GM23338 (cell line): ENCODE data around the gene KCNK4. TPM values are rescaled to one million over a fixed set of nuclear protein-coding genes. Genes with fewer than 3 reads are reported as not detected.
A peak's percentile ranks its signal among the peaks of the same experiment; 100 is the strongest.

Source experiments
- ATAC-seq: fragments of 200-7000 bp; cut with Tn5 transposase; 3 replicates; pipeline ENCODE4 v1.9.1; 2020
- DNase-seq: peaks from one replicate; pipeline ENCODE4 v3.0.0-alpha.2; 2015; ENCODE audit warnings: low spot score
- H2AFZ ChIP-seq: fragments of 200-600 bp; sonication (generic); 2 replicates; pipeline ENCODE4 v1.8.0; 2016; ENCODE audit warnings: antibody characterized with exemption, mild to moderate bottlenecking, moderate library complexity
- H3F3A ChIP-seq: fragments of 200-600 bp; sonication (generic); replicated peaks from 2 replicates; pipeline ENCODE4 v1.8.0; 2017; ENCODE audit warnings: antibody characterized with exemption, mixed run types, low read depth
- H3K27ac ChIP-seq: fragments of 200-600 bp; sonication (generic); 2 replicates; pipeline ENCODE4 v1.6.1; 2016; ENCODE audit warnings: low read depth
- H3K27me3 ChIP-seq: fragments of 200-600 bp; sonication (generic); 2 replicates; pipeline ENCODE4 v1.8.0; 2016; ENCODE audit warnings: mild to moderate bottlenecking, mixed run types, moderate library complexity; ENCODE audit not compliant: insufficient read depth
- H3K36me3 ChIP-seq: fragments of 200-600 bp; sonication (generic); 2 replicates; pipeline ENCODE4 v1.8.0; 2016; ENCODE audit warnings: mild to moderate bottlenecking; ENCODE audit not compliant: insufficient read depth
- H3K4me1 ChIP-seq: fragments of 200-600 bp; sonication (generic); 2 replicates; pipeline ENCODE4 v1.8.0; 2016; ENCODE audit warnings: mild to moderate bottlenecking, moderate library complexity; ENCODE audit not compliant: insufficient read depth
- H3K4me2 ChIP-seq: fragments of 200-600 bp; sonication (generic); 2 replicates; pipeline ENCODE4 v1.7.1; 2017; ENCODE audit warnings: mixed run types
- H3K4me3 ChIP-seq: fragments of 200-600 bp; sonication (generic); 2 replicates; pipeline ENCODE4 v1.6.1; 2016; ENCODE audit warnings: mixed run types
- H3K79me2 ChIP-seq: fragments of 200-600 bp; sonication (generic); replicated peaks from 2 replicates; pipeline ENCODE4 v1.8.0; 2017; ENCODE audit warnings: mild to moderate bottlenecking; ENCODE audit not compliant: insufficient read depth
- H3K9me2 ChIP-seq: fragments of 200-600 bp; sonication (generic); 2 replicates; pipeline ENCODE4 v1.8.0; 2017; ENCODE audit not compliant: insufficient read depth
- H4K20me1 ChIP-seq: fragments of 200-600 bp; sonication (generic); replicated peaks from 2 replicates; pipeline ENCODE4 v1.8.0; 2017; ENCODE audit warnings: mild to moderate bottlenecking; ENCODE audit not compliant: insufficient read depth
- H3K27ac Mint-ChIP-seq: 2 replicates; pipeline ENCODE4 v1.8.0; 2020; ENCODE audit warnings: inconsistent platforms, mild to moderate bottlenecking, moderate library complexity, mixed read lengths
- H3K27me3 Mint-ChIP-seq: 3 replicates; pipeline ENCODE4 v1.8.0; 2022; ENCODE audit warnings: low read depth, mild to moderate bottlenecking, moderate library complexity, mixed read lengths, inconsistent platforms; ENCODE audit not compliant: insufficient read depth, poor library complexity
- H3K36me3 Mint-ChIP-seq: 3 replicates; pipeline ENCODE4 v1.8.0; 2021; ENCODE audit warnings: low read depth, mild to moderate bottlenecking, inconsistent platforms, moderate library complexity, mixed read lengths
- H3K4me1 Mint-ChIP-seq: 3 replicates; pipeline ENCODE4 v1.8.0; 2020; ENCODE audit warnings: mild to moderate bottlenecking, inconsistent platforms, mixed read lengths
- H3K4me3 Mint-ChIP-seq: 3 replicates; pipeline ENCODE4 v1.8.0; 2021; ENCODE audit warnings: moderate library complexity, mild to moderate bottlenecking, inconsistent platforms, mixed read lengths
- H3K9me3 Mint-ChIP-seq: 3 replicates; pipeline ENCODE4 v1.8.0; 2020; ENCODE audit warnings: moderate library complexity, mild to moderate bottlenecking, inconsistent platforms, mixed read lengths
- CREB1 ChIP-seq: fragments of 250-450 bp; sonication (Bioruptor Pico); IDR thresholded peaks from 2 replicates; pipeline ENCODE4 v1.5.0; 2020; ENCODE audit warnings: low read depth, mild to moderate bottlenecking, moderate library complexity
- CTCF ChIP-seq, 2 experiments: fragments of 200-600 bp in 1 of 2; sonication (generic) in 1 of 2; conservative IDR thresholded peaks; 2 replicates each; pipeline versions ENCODE4 v1.5.1 to v1.6.1; 2016 to 2017; ENCODE audit warnings: antibody characterized with exemption in 2 of 2, low read depth in 2 of 2, mild to moderate bottlenecking in 2 of 2, moderate library complexity in 1 of 2
- ETS1 ChIP-seq: IDR thresholded peaks from 2 replicates; pipeline ENCODE4 v1.6.1; 2016; ENCODE audit warnings: antibody characterized with exemption
- EZH2phosphoT487 ChIP-seq: fragments of 200-600 bp; sonication (generic); IDR thresholded peaks from one replicate; pipeline ENCODE4 v1.8.1; 2018; ENCODE audit warnings: antibody characterized with exemption; ENCODE audit not compliant: unreplicated experiment
- POLR2AphosphoS5 ChIP-seq: IDR thresholded peaks from 2 replicates; pipeline ENCODE4 v1.6.1; 2016; ENCODE audit warnings: antibody characterized with exemption, low read depth
- STAT1 ChIP-seq: IDR thresholded peaks from one replicate; pipeline ENCODE4 v1.6.1; 2016; ENCODE audit warnings: antibody characterized with exemption; ENCODE audit not compliant: unreplicated experiment
- ZNF114 ChIP-seq: fragments of 250-450 bp; sonication (Bioruptor Pico); IDR thresholded peaks from 2 replicates; pipeline ENCODE4 v1.5.0; 2020; ENCODE audit warnings: mild to moderate bottlenecking, moderate library complexity
- ZNF331 ChIP-seq: fragments of 250-450 bp; sonication (Bioruptor Pico); IDR thresholded peaks from 2 replicates; pipeline ENCODE4 v1.5.0; 2020; ENCODE audit warnings: low read depth, mild to moderate bottlenecking, moderate library complexity
- ZNF462 ChIP-seq: fragments of 250-450 bp; sonication (Bioruptor Pico); IDR thresholded peaks from 2 replicates; pipeline ENCODE4 v1.5.0; 2020; ENCODE audit warnings: mild to moderate bottlenecking, moderate library complexity
- polyA plus RNA-seq: library from polyadenylated mRNA; unstranded; fragments of >200 nt; fragmentation: Nextera tagmentation; extraction: Ambion mirVana; gene quantifications from 2 replicates; pipeline ENCODE4 v1.2.1, GENCODE V29; 2016
- total RNA-seq: library from RNA; depleted of rRNA; stranded (reverse); fragments of >200 nt; shearing (Covaris generic); gene quantifications from 2 replicates; pipeline ENCODE4 v1.2.3, GENCODE V29; 2014
- TF ChIP-seq, protein P1 (sequence below): IDR thresholded peaks from one replicate; pipeline ENCODE4 v1.6.1; 2018; ENCODE audit warnings: antibody characterized with exemption; ENCODE audit not compliant: unreplicated experiment

The KCNK4 gene
- total and polyA plus RNA-seq, 2 experiments from 2014 or later, result 1.0 TPM; not detected in 1

DNA sequence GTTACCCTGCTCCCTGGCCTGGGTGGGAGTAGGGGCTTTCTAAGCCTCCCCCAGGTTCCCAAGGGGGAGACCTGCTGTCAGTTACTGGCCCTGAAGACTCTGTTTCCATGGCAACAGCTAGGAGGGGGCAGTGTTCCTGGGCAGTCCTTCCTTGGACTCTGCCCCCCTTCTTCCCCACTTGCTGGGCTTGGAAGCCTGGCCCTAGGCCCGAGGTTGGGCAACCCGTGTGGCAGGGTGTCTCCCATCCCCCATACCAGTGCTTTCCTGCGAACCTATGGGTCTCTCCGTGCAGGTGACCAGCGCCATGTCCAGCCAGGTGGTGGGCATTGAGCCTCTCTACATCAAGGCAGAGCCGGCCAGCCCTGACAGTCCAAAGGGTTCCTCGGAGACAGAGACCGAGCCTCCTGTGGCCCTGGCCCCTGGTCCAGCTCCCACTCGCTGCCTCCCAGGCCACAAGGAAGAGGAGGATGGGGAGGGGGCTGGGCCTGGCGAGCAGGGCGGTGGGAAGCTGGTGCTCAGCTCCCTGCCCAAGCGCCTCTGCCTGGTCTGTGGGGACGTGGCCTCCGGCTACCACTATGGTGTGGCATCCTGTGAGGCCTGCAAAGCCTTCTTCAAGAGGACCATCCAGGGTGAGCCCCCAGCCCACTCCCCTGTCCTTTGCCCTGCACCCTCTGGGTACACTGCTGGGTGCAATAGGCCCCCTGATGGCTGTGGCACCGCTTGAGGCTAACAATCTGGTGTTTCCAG, 15.9 kb downstream of the KCNK4 start:
- Histone ChIP-seq H4K20me1 (no peaks in the 10 kb centered on the region; the same call in 1 of the 2 replicates), H3F3A (peaks cover 7% of the 10 kb centered on the region), H3K4me2 (peak overlapping the region; percentile 90), H3K4me1 (peaks cover 9% of the 10 kb centered on the region; the same call in 1 of the 2 replicates), H2AFZ (no peak overlapping the region), H3K27me3 (peaks cover 13% of the 10 kb centered on the region), H3K9me2 (no peaks in the 10 kb centered on the region), H3K79me2 (peaks cover 36% of the 10 kb centered on the region), H3K36me3 (no peaks in the 10 kb centered on the region), H3K27ac (no peak overlapping the region), H3K4me3 (peak overlapping the region; percentile 91)
- Mint-ChIP-seq H3K4me3 (peak overlapping the region; percentile 100), H3K27ac (no peak overlapping the region; the same call in 1 of the 2 replicates), H3K36me3 (peaks cover 10% of the 10 kb centered on the region; the same call in 2 of the 3 replicates), H3K27me3 (peaks cover 18% of the 10 kb centered on the region), H3K9me3 (no peaks in the 10 kb centered on the region; the same call in 2 of the 3 replicates), H3K4me1 (peaks cover 14% of the 10 kb centered on the region)
- ATAC-seq (no peak), DNase-seq (no peak)
- TF ChIP-seq CTCF (conservative IDR thresholded peaks at IDR 0.05; ENCODE audit: low read depth in 2 of 2) (no peak), ETS1 (no peak), EZH2phosphoT487 (no peak), CREB1 (no peak), ZNF462 (CRISPR knock-in tag) (no peak), STAT1 (no peak), ZNF114 (CRISPR knock-in tag) (no peak), ZNF331 (no peak), POLR2AphosphoS5 (no peak)
- TF ChIP-seq, protein P1, sequence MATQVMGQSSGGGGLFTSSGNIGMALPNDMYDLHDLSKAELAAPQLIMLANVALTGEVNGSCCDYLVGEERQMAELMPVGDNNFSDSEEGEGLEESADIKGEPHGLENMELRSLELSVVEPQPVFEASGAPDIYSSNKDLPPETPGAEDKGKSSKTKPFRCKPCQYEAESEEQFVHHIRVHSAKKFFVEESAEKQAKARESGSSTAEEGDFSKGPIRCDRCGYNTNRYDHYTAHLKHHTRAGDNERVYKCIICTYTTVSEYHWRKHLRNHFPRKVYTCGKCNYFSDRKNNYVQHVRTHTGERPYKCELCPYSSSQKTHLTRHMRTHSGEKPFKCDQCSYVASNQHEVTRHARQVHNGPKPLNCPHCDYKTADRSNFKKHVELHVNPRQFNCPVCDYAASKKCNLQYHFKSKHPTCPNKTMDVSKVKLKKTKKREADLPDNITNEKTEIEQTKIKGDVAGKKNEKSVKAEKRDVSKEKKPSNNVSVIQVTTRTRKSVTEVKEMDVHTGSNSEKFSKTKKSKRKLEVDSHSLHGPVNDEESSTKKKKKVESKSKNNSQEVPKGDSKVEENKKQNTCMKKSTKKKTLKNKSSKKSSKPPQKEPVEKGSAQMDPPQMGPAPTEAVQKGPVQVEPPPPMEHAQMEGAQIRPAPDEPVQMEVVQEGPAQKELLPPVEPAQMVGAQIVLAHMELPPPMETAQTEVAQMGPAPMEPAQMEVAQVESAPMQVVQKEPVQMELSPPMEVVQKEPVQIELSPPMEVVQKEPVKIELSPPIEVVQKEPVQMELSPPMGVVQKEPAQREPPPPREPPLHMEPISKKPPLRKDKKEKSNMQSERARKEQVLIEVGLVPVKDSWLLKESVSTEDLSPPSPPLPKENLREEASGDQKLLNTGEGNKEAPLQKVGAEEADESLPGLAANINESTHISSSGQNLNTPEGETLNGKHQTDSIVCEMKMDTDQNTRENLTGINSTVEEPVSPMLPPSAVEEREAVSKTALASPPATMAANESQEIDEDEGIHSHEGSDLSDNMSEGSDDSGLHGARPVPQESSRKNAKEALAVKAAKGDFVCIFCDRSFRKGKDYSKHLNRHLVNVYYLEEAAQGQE, result no peak
